Hepatocyte (in vitro differentiated cells): ENCODE results near the gene ANGPT4.

ENCODE experiments used
- EZH2 ChIP-seq: fragments of 200-600 bp; sonication (generic); IDR thresholded peaks from 2 replicates; pipeline ENCODE4 v1.6.1; 2016; ENCODE audit warnings: antibody characterized with exemption, mild to moderate bottlenecking, borderline replicate concordance
- EZH2phosphoT487 ChIP-seq: fragments of 200-600 bp; sonication (generic); IDR thresholded peaks from one replicate; pipeline ENCODE4 v1.6.1; 2018; ENCODE audit warnings: antibody characterized with exemption, mild to moderate bottlenecking, low read depth, moderate library complexity; ENCODE audit not compliant: unreplicated experiment, severe bottlenecking
- TF ChIP-seq, protein P1 (sequence below): fragments of 200-600 bp; sonication (generic); IDR thresholded peaks from 2 replicates; pipeline ENCODE4 v1.5.1; 2016; ENCODE audit warnings: antibody characterized with exemption, mild to moderate bottlenecking; ENCODE audit not compliant: poor library complexity

DNA sequence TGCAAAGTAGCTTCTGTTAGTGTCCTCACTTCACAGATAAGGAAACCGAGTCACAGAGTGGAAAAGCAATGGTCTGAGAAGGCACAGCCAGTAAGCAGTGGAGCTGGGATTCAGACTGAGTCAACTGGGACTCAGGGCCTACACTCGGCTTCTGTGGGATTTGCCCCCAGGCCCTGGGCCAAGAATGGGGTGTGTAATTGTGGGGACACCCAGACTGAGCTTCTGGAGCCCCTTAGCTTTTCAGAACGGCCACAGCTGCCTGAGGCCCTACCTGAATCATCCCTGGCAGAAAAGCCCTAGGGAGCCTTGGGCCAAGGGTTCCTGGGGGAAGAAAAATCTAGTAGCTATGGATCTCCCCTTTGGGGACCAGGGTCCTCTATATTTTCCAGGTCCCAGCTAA is 6.5 kb downstream of the ANGPT4 start:
- TF ChIP-seq, protein P1, sequence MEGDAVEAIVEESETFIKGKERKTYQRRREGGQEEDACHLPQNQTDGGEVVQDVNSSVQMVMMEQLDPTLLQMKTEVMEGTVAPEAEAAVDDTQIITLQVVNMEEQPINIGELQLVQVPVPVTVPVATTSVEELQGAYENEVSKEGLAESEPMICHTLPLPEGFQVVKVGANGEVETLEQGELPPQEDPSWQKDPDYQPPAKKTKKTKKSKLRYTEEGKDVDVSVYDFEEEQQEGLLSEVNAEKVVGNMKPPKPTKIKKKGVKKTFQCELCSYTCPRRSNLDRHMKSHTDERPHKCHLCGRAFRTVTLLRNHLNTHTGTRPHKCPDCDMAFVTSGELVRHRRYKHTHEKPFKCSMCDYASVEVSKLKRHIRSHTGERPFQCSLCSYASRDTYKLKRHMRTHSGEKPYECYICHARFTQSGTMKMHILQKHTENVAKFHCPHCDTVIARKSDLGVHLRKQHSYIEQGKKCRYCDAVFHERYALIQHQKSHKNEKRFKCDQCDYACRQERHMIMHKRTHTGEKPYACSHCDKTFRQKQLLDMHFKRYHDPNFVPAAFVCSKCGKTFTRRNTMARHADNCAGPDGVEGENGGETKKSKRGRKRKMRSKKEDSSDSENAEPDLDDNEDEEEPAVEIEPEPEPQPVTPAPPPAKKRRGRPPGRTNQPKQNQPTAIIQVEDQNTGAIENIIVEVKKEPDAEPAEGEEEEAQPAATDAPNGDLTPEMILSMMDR: no peak
- TF ChIP-seq EZH2phosphoT487: no peak
- no peak for TF ChIP-seq EZH2
